ENCODE data around the gene NCOA1.

The NCOA1 gene

DNA sequence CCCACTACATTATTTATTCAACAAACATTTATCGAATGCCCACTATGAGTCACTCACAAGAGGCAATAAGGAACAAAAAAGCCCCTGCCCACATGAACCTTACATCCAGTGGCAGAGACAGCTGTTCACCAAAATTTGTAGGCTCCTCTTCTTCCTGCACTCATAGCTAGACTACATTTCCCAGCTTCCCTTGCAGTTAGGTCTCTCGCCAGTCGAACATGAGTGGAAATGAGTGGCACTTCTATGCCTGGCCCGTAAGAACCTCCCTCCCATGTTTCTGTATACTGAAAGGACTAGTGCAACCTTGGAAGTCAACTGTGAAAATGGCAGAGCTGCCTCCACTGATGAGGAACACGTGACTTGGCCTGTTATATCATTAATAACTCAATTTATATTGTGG is 19.4 kb upstream of the NCOA1 start:
- H3K4me2 ChIP-seq (ENCODE audit: low read length): no peak overlapping the region
- TF ChIP-seq, protein P1, sequence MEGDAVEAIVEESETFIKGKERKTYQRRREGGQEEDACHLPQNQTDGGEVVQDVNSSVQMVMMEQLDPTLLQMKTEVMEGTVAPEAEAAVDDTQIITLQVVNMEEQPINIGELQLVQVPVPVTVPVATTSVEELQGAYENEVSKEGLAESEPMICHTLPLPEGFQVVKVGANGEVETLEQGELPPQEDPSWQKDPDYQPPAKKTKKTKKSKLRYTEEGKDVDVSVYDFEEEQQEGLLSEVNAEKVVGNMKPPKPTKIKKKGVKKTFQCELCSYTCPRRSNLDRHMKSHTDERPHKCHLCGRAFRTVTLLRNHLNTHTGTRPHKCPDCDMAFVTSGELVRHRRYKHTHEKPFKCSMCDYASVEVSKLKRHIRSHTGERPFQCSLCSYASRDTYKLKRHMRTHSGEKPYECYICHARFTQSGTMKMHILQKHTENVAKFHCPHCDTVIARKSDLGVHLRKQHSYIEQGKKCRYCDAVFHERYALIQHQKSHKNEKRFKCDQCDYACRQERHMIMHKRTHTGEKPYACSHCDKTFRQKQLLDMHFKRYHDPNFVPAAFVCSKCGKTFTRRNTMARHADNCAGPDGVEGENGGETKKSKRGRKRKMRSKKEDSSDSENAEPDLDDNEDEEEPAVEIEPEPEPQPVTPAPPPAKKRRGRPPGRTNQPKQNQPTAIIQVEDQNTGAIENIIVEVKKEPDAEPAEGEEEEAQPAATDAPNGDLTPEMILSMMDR (IDR thresholded peaks at IDR 0.05; ENCODE audit: low read length): no peak
- no peak overlapping the region for H3K27ac ChIP-seq (ENCODE audit: low read depth, low read length, poor library complexity, severe bottlenecking)
- H3K4me1 ChIP-seq (ENCODE audit: insufficient read depth, low read length, severe bottlenecking): no peaks in the 10 kb centered on the region
- H3F3A ChIP-seq (ENCODE audit: insufficient read depth, low read length): no peaks in the 10 kb centered on the region
- no peak overlapping the region for H3K9ac ChIP-seq (ENCODE audit: low read length)
- H2AFZ ChIP-seq (ENCODE audit: low read length): no peak overlapping the region
- no peaks in the 10 kb centered on the region for H4K20me1 ChIP-seq (ENCODE audit: insufficient read depth, low read length)
- H3K9me3 ChIP-seq (ENCODE audit: low read length): no peaks in the 10 kb centered on the region
- no peaks in the 10 kb centered on the region for H3K79me2 ChIP-seq (ENCODE audit: insufficient read depth, low read length)
- H3K36me3 ChIP-seq (ENCODE audit: insufficient read depth, low read length): no peaks in the 10 kb centered on the region
- no peak overlapping the region for H3K4me3 ChIP-seq (ENCODE audit: low read depth, low read length, poor library complexity, severe bottlenecking)
- no peaks in the 10 kb centered on the region for H3K9me2 ChIP-seq (ENCODE audit: low read depth, low read length)
- H3K27me3 ChIP-seq (ENCODE audit: insufficient read depth, low read length): no peaks in the 10 kb centered on the region; the same call in 1 of the 2 replicates

DNA sequence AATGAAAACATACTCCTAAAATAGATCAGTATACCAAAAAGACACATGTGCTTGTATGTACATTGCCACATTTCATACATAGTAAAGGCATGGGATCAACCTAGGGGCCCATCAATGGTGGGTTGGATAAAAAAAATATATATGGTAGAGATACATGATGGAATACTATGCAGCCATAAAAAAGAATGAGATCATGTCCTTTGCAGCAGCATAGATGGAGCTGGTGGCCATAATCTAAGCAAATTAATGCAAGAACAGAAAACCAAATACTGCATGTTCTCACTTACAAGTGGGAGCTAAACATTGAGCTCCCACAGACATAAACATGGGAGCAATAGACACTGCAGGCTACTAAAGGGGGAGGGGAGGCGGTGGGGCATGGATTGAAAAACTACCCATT is 18.6 kb upstream of the NCOA1 start:
- H3K9me3 ChIP-seq (ENCODE audit: low read length): no peaks in the 10 kb centered on the region
- H3K4me2 ChIP-seq (ENCODE audit: low read length): no peak overlapping the region
- no peaks in the 10 kb centered on the region for H3K4me1 ChIP-seq (ENCODE audit: insufficient read depth, low read length, severe bottlenecking)
- H3K79me2 ChIP-seq (ENCODE audit: insufficient read depth, low read length): no peaks in the 10 kb centered on the region
- no peaks in the 10 kb centered on the region; the same call in 1 of the 2 replicates for H3K27me3 ChIP-seq (ENCODE audit: insufficient read depth, low read length)
- H3K9me2 ChIP-seq (ENCODE audit: low read depth, low read length): no peaks in the 10 kb centered on the region
- H2AFZ ChIP-seq (ENCODE audit: low read length): no peak overlapping the region
- no peaks in the 10 kb centered on the region for H3F3A ChIP-seq (ENCODE audit: insufficient read depth, low read length)
- no peaks in the 10 kb centered on the region for H3K36me3 ChIP-seq (ENCODE audit: insufficient read depth, low read length)
- no peak overlapping the region for H3K27ac ChIP-seq (ENCODE audit: low read depth, low read length, poor library complexity, severe bottlenecking)
- H4K20me1 ChIP-seq (ENCODE audit: insufficient read depth, low read length): no peaks in the 10 kb centered on the region
- H3K9ac ChIP-seq (ENCODE audit: low read length): no peak overlapping the region
- TF ChIP-seq EZH2 (IDR thresholded peaks at IDR 0.05; ENCODE audit: borderline replicate concordance, low read length): no peak
- TF ChIP-seq, protein P1 (IDR thresholded peaks at IDR 0.05; ENCODE audit: low read length): no peak
- H3K4me3 ChIP-seq (ENCODE audit: low read depth, low read length, poor library complexity, severe bottlenecking): no peak overlapping the region

DNA sequence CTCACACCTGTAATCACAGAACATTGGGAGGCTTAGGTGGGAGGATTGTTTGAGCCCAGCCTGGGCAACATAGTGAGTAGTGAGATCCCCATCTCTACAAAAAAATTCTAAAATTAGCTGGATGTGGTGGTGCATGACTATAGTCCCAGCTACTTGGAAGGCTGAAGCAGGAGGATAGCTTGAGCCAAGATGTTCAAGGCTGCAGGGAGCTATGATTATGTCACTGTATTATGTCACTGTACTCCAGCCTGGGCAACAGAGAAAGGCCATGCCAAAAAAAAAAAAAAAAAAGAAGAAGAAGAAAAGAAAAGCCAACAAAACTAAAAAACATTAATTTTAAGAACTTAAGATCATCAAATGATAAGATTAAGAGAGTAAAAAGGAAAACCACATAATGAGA is 17.4 kb upstream of the NCOA1 start:
- no peak overlapping the region for H2AFZ ChIP-seq (ENCODE audit: low read length)
- H3K27ac ChIP-seq (ENCODE audit: low read depth, low read length, poor library complexity, severe bottlenecking): no peak overlapping the region
- H3K4me2 ChIP-seq (ENCODE audit: low read length): no peak overlapping the region
- no peaks in the 10 kb centered on the region for H3K9me3 ChIP-seq (ENCODE audit: low read length)
- no peaks in the 10 kb centered on the region for H4K20me1 ChIP-seq (ENCODE audit: insufficient read depth, low read length)
- H3K4me1 ChIP-seq (ENCODE audit: insufficient read depth, low read length, severe bottlenecking): no peaks in the 10 kb centered on the region
- no peaks in the 10 kb centered on the region for H3K79me2 ChIP-seq (ENCODE audit: insufficient read depth, low read length)
- no peaks in the 10 kb centered on the region for H3K9me2 ChIP-seq (ENCODE audit: low read depth, low read length)
- no peaks in the 10 kb centered on the region for H3K36me3 ChIP-seq (ENCODE audit: insufficient read depth, low read length)
- no peak overlapping the region for H3K9ac ChIP-seq (ENCODE audit: low read length)
- no peak overlapping the region for H3K4me3 ChIP-seq (ENCODE audit: low read depth, low read length, poor library complexity, severe bottlenecking)
- TF ChIP-seq, protein P1 (IDR thresholded peaks at IDR 0.05; ENCODE audit: low read length): no peak
- TF ChIP-seq EZH2 (IDR thresholded peaks at IDR 0.05; ENCODE audit: borderline replicate concordance, low read length): no peak
- no peaks in the 10 kb centered on the region for H3F3A ChIP-seq (ENCODE audit: insufficient read depth, low read length)
- H3K27me3 ChIP-seq (ENCODE audit: insufficient read depth, low read length): no peaks in the 10 kb centered on the region; the same call in 1 of the 2 replicates
